Measurements from ENCODE around the gene NAALADL2.

- no peak for TF ChIP-seq CTCF (IDR thresholded peaks at IDR 0.05)
- no peak for TF ChIP-seq ZFX (IDR thresholded peaks at IDR 0.05; ENCODE audit: borderline replicate concordance)
Measured at GRCh38 chr3:175185903-175186302, 326.8 kb downstream of the NAALADL2 start.
